Measurements from ENCODE around the gene HOXC4.
"Not testable (repeated sequence)": the region's sequence is repeated elsewhere in the genome, so short reads cannot be mapped to it uniquely, and the experiment has no call there.

DNA sequence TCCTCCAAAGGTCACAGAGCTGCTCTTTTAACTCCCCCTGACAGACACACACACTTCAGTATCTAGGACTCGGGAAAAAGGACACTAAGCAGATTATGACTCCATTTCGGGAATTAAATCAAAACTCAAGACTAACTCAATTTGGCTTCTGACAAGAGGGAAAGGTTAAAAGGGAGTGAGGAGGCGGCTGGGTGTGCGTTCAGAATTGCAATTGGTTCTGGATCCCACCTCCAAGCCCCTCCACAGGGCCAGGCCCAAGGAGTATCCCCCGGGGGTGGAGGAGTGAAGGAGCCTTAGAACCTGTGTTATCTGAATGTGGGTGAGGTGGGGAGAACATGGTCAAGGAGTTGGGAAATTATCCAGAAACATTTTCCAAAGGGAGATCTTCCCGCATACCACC, 35.8 kb downstream of the HOXC4 start:
- TF ChIP-seq, protein P1, sequence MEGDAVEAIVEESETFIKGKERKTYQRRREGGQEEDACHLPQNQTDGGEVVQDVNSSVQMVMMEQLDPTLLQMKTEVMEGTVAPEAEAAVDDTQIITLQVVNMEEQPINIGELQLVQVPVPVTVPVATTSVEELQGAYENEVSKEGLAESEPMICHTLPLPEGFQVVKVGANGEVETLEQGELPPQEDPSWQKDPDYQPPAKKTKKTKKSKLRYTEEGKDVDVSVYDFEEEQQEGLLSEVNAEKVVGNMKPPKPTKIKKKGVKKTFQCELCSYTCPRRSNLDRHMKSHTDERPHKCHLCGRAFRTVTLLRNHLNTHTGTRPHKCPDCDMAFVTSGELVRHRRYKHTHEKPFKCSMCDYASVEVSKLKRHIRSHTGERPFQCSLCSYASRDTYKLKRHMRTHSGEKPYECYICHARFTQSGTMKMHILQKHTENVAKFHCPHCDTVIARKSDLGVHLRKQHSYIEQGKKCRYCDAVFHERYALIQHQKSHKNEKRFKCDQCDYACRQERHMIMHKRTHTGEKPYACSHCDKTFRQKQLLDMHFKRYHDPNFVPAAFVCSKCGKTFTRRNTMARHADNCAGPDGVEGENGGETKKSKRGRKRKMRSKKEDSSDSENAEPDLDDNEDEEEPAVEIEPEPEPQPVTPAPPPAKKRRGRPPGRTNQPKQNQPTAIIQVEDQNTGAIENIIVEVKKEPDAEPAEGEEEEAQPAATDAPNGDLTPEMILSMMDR (IDR thresholded peaks at IDR 0.05), result not testable (repeated sequence)
- not testable (repeated sequence) for TF ChIP-seq POLR2AphosphoS5, POLR2A, EP300 (IDR thresholded peaks at IDR 0.05)
